ACHN (cell line): ENCODE results near the gene TMEM213.

ENCODE experiments used
- DNase-seq: peaks from one replicate; pipeline ENCODE4 v3.0.0-alpha.2; 2015
- in situ Hi-C: cut with HindIII; loops from 2 replicates; pipeline ENCODE4 v1.10.0; 2017; ENCODE audit warnings: low sequenced_read_pairs, low pct_ligation_motif_present, low pct_unique_long_range_greater_than_20kb

Gene TMEM213

DNA sequence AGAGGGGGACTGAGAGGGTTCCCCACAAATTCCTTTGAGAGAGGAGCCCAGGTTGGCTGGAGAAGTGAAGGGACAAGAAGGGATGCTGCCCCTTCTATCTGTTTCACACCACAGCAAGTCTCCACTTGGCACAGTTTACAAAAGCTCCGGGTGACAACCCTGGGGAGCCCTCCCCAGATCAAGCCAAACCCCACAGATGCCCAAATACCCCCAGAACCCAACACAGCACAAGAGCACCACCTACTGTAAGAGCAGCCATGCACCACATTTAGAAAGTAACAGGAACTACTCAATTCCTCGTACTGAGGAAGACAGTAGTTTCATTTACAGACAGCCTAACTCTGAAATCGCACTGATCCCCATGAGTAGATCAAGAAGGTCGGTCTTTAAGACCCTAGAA, 68.0 kb downstream of the TMEM213 start:
- peak; percentile 48 for DNase-seq
- in situ Hi-C loops: no loop called here

DNA sequence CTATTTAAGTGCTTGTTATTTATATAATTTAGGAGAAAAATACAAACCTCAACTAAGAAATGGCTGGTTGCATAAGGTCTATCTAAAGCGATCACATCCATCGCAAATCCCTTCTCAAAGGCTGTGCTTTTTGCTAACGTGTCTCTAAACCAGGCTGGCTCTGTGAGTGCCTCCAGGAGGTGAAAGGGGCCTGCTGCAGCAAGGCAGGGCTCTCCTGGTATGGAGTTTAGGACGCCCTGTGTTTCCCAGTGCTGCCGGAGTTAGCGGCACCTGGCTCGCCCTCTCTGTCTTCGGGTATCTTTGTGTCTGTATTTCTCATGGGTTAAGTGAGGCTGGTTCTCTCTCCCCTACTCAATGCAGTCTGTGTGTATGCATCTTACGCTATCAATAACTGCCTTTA, 68.6 kb downstream of the TMEM213 start:
- DNase-seq: no peak
- in situ Hi-C loops: no loop called here

DNA sequence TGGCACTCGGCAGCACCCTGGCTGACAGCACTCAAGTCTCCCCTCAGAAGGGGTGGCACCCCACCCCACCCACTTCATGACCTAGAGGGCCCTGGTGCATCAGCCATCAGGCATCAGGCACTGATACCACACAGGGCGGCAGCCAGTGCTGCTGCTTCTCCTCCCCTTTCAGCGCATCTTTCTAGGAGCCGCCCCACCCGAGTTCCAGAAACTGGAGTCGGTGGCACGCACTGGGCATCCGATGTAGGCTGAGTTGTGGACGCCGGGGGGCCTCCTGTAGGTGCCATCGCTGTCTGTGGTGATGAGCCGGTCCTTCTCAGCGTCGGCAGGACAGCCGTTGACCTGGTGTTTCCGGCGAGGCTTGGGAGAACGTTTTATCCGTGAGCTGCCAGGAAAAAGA, 70.0 kb downstream of the TMEM213 start:
- DNase-seq: no peak
- in situ Hi-C loops: no loop called here

DNA sequence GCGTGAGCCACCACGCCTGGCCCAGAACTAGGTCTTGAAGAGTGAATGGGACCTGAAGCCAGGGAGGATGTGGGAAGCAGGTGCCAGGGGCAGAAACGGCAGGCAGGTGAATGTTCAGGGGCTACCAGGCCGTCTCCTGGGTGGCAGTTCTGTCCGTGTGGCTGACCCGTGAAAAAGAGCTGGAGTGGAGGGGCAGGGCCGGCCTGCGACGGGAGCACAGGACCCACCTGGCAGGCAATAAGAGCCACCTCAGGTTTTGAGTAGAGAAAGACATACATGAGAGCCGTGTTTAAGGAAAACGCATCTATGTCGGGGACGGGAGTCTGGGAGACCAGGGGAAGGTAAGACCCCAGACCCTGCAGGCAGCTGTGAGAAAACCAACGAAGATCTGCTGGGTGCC, 70.9 kb downstream of the TMEM213 start:
- in situ Hi-C loops: no loop called here
- no peak for DNase-seq

DNA sequence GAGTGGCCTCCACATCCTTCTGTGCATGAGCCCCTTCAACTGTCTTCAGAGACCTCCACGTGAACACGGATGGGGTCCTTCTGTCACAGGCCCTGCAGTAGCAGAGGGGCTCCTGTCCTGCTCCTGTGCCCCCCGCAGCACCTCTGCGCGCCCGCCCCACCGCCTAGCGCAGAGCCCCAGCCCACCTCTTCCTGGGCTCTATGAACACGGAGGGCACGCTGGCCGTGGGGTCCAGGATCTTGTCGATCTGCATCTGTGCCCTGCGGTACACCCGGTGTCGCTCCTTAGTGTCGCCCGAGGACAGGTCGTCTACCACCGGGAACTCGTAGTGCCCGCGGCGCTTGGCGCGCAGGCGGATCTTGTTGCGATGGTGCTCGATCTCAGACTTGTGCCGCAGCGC, 71.6 kb downstream of the TMEM213 start:
- no peak for DNase-seq
- in situ Hi-C loops: no loop called here

DNA sequence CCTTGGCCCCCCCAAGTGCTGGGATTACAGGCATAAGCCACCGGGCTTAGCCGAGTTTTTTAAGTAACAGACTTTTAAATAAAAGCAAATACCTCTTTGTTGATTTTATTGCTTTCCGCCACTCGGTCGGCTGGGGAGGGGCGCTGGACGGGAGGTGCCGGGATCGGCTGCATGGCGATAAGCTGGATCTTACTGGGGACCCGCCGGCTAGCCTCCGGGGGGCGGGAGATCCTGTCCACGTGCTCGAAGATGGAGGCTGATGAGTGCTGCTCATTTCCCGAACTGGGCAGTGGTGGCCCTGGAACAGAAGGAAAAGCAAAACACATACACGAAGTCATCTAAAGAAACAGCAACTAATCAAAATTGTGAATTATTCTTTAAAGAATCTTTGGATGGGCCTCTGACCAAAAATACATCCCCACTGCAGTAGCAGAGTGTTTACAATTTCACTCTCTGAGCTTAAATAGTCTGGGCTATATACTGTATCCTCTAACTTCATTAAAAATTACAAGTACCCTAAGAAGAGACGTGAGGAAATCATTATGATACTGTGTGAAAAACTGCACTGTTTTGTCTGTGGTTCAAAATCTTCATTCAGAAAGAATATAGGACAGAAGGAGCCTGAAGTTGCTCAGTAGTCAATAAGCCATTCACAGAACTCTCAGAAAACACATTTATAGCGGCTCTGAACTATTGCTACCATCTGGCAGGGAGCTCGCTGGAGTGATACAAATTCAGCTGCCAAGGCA, 73.4 kb downstream of the TMEM213 start:
- no peak for DNase-seq
- in situ Hi-C loops: no loop called here

DNA sequence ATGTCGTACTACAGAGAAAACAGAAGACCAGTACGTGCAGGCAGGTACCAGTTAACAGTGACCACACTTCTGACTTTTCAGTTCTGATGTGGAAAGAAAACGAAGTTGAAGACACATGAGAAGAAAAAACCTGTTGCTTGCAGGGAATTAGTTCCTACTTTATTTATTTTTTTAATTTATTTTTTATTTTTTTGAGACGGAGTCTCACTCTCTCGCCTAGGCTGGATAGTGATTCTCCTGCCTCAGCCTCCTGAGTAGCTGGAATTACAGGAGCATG, 74.0 kb downstream of the TMEM213 start:
- no peak for DNase-seq
- in situ Hi-C loops: no loop called here

DNA sequence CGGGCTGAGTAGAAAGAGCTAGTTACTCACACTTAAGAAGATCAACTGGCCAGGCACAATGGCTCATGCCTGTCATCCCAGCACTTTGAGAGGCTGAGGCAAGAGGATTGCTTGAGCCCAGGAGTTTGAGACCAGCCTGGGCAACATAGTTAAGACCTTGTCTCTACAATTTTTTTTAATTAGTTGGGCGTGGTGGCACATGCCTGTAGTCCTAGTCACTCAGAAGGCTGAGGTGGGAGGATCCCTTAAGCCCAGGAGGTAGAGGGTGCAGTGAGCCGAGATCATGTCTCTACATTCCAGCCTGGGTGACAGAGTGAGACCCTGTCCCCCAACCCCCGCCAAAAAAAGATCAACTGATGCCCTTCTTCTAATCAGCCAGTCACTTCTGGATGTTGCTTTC, 74.8 kb downstream of the TMEM213 start:
- in situ Hi-C loops: no loop called here
- DNase-seq: no peak

DNA sequence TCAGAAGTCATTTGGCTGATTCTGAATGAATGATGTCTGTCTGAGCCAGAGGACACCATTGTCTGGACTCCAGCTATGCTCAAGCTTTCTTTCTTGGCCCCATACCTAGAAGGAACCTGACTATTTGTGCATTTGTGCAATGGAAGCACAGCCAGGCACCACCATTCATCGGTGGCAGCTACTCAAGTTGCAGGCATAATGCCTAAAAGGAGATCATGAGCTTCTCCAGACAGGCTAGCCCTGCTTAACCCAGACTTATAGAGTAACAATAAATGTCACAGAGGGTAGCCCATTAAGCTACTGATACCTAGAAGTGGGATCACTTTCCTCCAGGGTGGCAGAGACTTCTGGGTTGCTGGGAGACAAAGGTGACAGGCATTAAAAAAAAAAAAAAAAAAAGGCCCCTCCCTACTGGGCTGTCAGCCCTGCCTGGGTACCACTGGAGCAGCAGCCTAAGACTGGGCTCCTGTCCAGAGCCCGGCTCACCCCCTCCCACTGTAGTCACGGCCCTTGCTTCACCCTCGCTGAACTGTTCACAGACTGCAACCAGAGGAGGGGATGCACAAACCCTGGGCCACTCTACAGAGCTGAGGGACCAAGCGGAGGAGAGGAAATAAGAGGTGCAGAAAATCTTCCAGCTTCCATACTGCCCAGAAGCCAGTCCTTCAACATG, 75.6 kb downstream of the TMEM213 start:
- in situ Hi-C loops: no loop called here
- DNase-seq: no peak

DNA sequence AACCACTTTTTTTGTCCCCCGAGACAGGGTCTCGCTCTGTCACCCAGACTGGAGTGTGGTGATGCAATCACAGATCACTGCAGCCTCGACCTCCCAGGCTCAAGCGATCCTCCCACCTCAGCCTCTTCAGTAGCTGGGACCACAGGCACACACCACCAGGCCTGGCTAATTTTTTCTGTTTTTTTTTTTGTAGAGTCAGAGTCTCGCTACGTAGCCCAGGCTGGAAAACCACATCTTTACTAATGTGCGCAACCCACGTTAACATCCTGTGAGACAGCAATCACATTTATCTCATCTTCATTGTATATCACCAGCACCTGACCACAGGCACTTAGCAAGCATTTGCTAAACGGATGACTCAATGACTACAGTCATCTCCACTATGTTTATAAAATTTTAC, 78.0 kb downstream of the TMEM213 start:
- in situ Hi-C loops: no loop called here
- peak; percentile 65 for DNase-seq

DNA sequence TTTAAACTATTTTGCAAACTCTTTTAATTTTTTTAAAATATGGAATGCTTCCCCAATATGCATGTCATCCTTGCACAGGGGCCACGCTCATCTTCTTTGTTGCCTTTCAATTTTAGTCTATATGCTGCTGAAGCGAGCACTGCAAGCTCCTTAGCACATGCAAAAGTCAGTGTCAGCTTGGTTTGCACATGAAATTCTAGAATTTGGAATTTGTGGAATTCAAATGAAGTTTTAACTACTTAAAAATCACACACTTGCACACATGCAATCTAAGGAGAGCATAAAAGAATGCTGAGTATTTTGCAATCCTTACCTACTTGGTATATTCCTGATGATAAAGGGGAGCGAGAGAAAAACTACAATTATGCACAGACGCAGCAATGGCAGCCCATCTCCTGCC, 78.5 kb downstream of the TMEM213 start:
- in situ Hi-C loops: no loop called here
- DNase-seq: no peak

DNA sequence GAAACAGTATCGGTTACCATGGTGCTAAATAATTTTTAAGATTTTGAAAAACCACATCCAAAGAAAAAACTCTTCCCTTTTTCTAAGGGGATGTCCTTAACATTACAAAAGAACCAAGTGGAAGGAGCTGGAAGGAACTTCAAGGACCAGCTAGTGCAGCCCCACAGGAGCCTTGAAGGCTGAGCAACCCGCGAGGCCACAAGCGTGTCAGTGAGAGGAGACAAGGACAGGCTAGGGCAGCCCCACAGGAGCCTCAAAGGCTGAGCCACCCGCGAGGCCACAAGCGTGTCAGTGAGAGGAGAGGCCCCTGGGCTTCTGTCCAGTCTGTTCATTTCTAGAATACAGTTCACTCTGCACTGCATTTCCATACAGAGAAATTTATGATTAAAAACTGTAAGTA, 80.3 kb downstream of the TMEM213 start:
- in situ Hi-C loops: no loop called here
- no peak for DNase-seq

DNA sequence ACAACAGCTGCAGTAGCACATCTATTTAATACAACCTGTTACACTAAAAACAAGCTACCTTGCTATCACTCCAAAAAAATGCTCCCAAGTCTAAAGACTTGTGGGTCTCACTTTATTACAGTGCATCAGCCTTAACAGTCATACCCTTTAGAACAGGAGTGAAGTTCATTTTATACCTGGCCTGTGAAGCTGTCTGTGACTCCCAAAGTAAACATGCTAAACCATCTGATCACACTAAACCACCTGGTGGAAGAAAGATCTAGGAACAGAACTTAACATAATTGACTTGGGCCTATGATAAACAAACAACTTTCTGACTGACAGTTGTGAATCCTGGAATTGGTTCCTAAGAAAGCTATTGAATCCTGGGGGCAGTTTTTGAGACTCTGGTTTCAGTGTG, 81.1 kb downstream of the TMEM213 start:
- in situ Hi-C loops: no loop called here
- DNase-seq: no peak

DNA sequence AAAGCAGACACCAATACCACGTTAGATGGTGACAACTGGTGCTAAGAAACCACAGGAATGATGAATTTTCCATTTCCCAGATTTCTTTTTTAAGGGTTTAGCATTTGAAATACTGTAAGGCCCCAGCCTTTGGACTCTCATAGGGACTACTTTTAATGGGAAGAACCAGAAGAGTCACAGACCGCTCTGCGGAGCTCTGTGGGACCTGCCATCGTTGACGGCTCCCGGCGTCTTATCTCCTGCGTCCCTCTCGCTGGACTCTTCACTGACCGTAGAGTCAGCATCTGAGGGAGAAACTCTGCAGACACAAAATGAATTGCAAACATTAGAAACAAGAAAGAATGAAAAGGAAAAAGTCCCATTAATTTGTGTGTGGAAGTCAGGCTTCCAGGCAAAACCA, 81.6 kb downstream of the TMEM213 start:
- in situ Hi-C loops: no loop called here
- DNase-seq: no peak

DNA sequence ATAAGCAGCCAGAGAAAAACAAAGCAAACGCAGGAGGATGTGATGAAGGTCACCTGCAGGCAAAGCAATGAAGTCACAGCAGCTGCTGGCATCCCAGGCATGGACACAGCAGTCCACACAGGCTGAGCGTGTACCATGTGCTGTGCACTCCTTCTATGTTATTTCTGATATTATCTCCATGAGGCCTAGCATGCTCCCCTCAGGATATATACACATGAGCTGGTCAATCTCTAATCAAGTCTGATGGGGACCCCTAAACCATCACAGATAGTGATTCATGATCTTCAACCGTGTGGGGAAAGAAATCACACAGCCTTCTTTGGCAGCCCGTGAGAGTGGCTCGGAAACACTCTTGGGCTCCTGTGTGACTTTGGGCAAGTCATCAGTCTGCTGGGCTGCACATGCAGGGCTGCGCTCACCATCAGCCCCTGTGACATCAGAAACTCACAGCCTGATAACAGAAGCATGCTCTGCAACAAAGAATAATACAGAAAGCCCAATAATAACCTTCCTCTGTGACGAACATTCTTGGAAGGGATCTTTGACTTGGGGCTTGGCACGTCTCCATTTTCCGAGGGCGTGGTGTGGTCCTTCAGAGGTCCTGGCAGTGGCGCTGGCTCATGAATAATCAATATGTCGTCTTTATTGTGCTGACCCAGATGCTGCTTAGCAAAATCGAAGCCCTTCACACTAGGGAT, 83.2 kb downstream of the TMEM213 start:
- no peak for DNase-seq
- in situ Hi-C loops: no loop called here

DNA sequence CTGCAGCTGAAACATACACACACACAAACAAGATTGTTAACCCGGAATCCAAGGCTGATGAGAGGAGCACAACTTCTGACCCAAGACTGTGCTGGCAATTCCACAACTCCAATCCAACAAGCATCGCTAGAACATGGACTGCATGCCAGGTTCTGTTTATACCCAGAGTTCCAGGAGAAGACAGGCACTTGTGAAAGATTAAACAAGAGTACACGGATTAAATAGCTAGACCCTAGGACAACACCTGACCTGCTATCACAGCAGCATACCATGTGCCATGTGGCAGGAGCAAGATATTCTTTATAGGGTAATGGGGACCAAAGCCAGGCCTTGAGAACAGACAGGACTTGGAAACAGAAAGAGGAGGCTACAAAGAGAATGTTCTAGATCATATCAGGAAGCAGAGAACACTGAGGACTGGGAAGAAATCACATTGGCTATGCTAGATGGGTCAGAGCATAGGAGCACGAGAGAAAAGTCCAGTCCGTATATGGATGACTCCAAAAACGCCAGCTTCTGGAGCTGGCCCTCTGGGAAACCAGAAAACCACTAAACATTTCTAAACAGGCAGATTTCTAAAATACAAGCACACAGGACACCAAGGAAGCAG, 83.9 kb downstream of the TMEM213 start:
- in situ Hi-C loops: no loop called here
- DNase-seq: no peak

DNA sequence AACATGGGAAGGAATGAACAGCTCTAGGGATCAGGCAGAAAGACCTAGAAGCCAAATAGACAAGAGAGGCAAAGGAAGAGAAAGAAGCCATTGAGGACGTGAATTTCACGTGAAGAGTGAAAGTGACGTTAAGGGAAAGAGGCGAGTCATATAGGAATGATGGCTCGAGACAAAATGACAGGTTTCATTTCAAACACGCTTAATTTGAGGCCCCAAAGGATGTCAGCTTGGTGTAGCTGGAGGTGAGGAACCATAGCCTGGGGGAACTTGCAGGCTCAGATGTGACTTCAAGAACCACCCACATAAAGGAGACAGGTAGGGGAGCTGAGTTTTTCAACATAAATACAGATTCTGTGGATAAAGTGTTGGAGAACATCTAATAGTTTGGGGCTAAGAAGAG, 84.5 kb downstream of the TMEM213 start:
- no peak for DNase-seq
- in situ Hi-C loops: no loop called here

DNA sequence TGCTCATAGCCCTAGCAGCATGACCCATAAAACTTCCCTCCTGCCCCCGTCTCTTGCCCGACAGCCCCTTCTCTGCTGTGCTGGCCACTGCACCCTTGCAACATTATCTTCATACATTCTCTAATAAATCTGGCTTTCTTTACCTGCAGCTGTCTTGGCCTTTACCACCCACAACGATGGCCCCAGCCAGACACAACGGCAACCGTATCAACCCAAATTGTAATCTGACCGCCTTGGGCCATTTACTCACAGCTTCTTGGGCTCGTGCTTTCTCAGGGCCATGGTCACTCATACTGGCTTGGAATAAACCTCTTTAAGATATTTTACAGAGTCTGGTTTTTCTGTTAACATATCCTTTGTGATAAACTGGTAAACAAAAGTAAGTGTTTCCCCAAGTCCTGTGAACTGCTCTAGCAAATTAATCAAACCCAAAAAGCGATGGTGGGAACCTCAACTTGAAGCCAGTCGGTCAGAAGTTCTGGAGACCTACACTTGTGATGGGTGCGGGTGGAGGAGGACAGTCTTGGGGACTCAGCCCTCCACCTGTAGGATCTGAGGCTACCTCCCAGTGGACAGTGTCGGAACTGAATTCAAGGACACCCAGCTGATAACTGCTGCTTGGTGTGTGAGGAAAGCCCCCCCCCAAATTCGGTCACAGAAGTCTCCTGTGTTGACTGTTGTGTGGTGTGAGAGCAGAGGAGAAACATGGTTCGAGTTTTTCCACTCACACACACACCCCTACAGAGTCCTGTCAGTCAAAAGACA, 87.8 kb downstream of the TMEM213 start:
- no peak for DNase-seq
- in situ Hi-C loops: no loop called here

DNA sequence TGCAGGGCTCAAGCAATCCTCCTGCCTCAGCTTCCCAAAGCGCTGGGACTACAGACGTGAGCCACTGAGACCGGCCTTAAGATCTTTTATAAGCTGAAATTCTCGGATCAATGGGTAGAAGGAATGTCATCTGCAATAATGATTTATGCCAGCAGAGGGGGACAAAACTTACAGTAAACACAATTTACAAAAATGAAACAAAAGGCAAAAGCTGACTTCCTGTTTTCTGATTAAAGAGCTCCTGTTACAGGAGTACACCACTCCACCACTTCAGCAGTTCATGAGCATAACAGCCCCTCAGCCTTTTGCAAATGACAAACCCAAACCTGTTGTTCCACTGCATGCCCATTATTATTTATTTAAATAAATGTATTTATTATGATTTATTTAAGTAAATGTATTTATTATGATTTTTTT, 88.7 kb downstream of the TMEM213 start:
- peak; percentile 88 for DNase-seq
- in situ Hi-C loops: no loop called here
